B cell (primary cell): Measurements from ENCODE around the gene HS3ST3A1. TPM values are rescaled to one million over a fixed set of nuclear protein-coding genes. Genes with fewer than 3 reads are reported as not detected.

ENCODE experiments used
- ATAC-seq: fragments of 200-7000 bp; cut with Tn5 transposase; one replicate; pipeline ENCODE4 v1.10.0; 2021; ENCODE audit warnings: low read depth, mild to moderate bottlenecking, moderate number of reproducible peaks, moderate library complexity
- CTCF ChIA-PET: fragments of 350-600 bp; sonication (Branson Sonifier 250); formaldehyde crosslinking; loops from one replicate; lab custom pipeline; 2021; ENCODE audit warnings: antibody characterized with exemption, inconsistent platforms; lab: Charles Lee
- POLR2A ChIA-PET: fragments of 350-600 bp; sonication (Branson Sonifier 250); formaldehyde crosslinking; loops from one replicate; lab custom pipeline; 2021; ENCODE audit warnings: antibody characterized with exemption; lab: Charles Lee
- DNase-seq: peaks from one replicate; pipeline ENCODE4 v3.0.0; 2013
- H2AFZ ChIP-seq: 2 replicates; pipeline ENCODE4 v1.6.1; 2012; ENCODE audit warnings: mild to moderate bottlenecking, low read depth, low read length; ENCODE audit not compliant: insufficient read depth, poor library complexity, severe bottlenecking
- H3K27ac ChIP-seq, 2 donors: 1 replicate in 1 of 2; 2 replicates in 1 of 2; pipeline ENCODE4 v1.5.1; 2012 to 2013; ENCODE audit warnings: low read length in 2 of 2, mild to moderate bottlenecking in 2 of 2, moderate library complexity in 1 of 2
- H3K27me3 ChIP-seq, 4 experiments: fragments of 200-600 bp in 1 of 4; sonication (generic) in 1 of 4; replicated peaks in 1 of 4; 1 replicate in 2 of 4; 2 replicates in 2 of 4; pipeline versions ENCODE4 v1.6.1 to v1.7.0; 2013 to 2016; ENCODE audit warnings: low read length in 3 of 4, mild to moderate bottlenecking in 2 of 4, mixed read lengths in 1 of 4, moderate library complexity in 1 of 4; ENCODE audit not compliant: insufficient read depth in 4 of 4, control insufficient read depth in 3 of 4; ENCODE audit errors: control extremely low read depth in 1 of 4
- H3K36me3 ChIP-seq, 2 experiments: replicated peaks in 1 of 2; 1 replicate in 1 of 2; 2 replicates in 1 of 2; pipeline versions ENCODE4 v1.6.1 to v1.7.1; 2013; ENCODE audit warnings: low read length in 1 of 2; ENCODE audit not compliant: insufficient read depth in 2 of 2, control insufficient read depth in 1 of 2; ENCODE audit errors: control extremely low read depth in 1 of 2, extremely low read depth in 1 of 2
- H3K4me1 ChIP-seq, 2 donors: fragments of 200-600 bp in 1 of 2; sonication (generic) in 1 of 2; 1 replicate in 1 of 2; 2 replicates in 1 of 2; pipeline versions ENCODE4 v1.5.1 to v1.6.1; 2013 to 2017; ENCODE audit warnings: low read length in 2 of 2; ENCODE audit not compliant: control insufficient read depth in 2 of 2, insufficient read depth in 2 of 2
- H3K4me2 ChIP-seq: replicated peaks from 2 replicates; pipeline ENCODE3; 2012; ENCODE audit warnings: mild to moderate bottlenecking, low read depth, low read length; ENCODE audit not compliant: poor library complexity, severe bottlenecking
- H3K4me3 ChIP-seq, 5 experiments: fragments of 200-600 bp in 1 of 5; sonication (generic) in 1 of 5; 1 replicate in 3 of 5; 2 replicates in 2 of 5; pipeline versions ENCODE4 v1.5.1 to v1.7.0; 2011 to 2016; ENCODE audit warnings: low read length in 4 of 5, mild to moderate bottlenecking in 4 of 5, low read depth in 2 of 5, control low read depth in 1 of 5, moderate library complexity in 1 of 5; ENCODE audit not compliant: insufficient read depth in 1 of 5; ENCODE audit errors: control extremely low read depth in 1 of 5, extremely low read depth in 1 of 5
- H3K79me2 ChIP-seq: fragments of 200-600 bp; sonication (generic); one replicate; pipeline ENCODE4 v1.6.0; 2016; ENCODE audit warnings: low read length; ENCODE audit not compliant: control insufficient read depth, insufficient read depth
- H3K9ac ChIP-seq: fragments of 200-600 bp; sonication (generic); 2 replicates; pipeline ENCODE4 v1.6.1; 2017; ENCODE audit warnings: mild to moderate bottlenecking, low read length, moderate library complexity
- H3K9me3 ChIP-seq, 3 donors: one replicate each; pipeline versions ENCODE4 v1.6.1 to v1.7.1; 2013; ENCODE audit warnings: low read length in 2 of 3; ENCODE audit not compliant: control insufficient read depth in 2 of 3, insufficient read depth in 1 of 3; ENCODE audit errors: control extremely low read depth in 1 of 3
- H4K20me1 ChIP-seq: 2 replicates; pipeline ENCODE4 v1.6.0; 2012; ENCODE audit warnings: mild to moderate bottlenecking, low read length; ENCODE audit not compliant: insufficient read depth, control insufficient read depth, poor library complexity, severe bottlenecking
- H3K27ac Mint-ChIP-seq: one replicate; pipeline ENCODE4 v1.8.0; 2021; ENCODE audit warnings: mixed read lengths
- H3K27me3 Mint-ChIP-seq: one replicate; pipeline ENCODE4 v1.8.0; 2021; ENCODE audit warnings: mixed read lengths
- H3K4me1 Mint-ChIP-seq: one replicate; pipeline ENCODE4 v1.8.0; 2021; ENCODE audit warnings: mixed read lengths
- H3K4me3 Mint-ChIP-seq: one replicate; pipeline ENCODE4 v1.8.0; 2021; ENCODE audit warnings: mixed read lengths
- H3K9me3 Mint-ChIP-seq: one replicate; pipeline ENCODE4 v1.8.0; 2022; ENCODE audit warnings: mixed read lengths; ENCODE audit not compliant: insufficient read depth
- CTCF ChIP-seq: fragments of 200-600 bp; IDR thresholded peaks from one replicate; pipeline ENCODE4 v1.8.0; 2022; ENCODE audit warnings: antibody characterized with exemption, mild to moderate bottlenecking
- EZH2 ChIP-seq: IDR thresholded peaks from 2 replicates; pipeline ENCODE4 v1.6.1; 2012; ENCODE audit warnings: borderline replicate concordance, low read depth, mild to moderate bottlenecking, moderate library complexity, low read length; ENCODE audit not compliant: insufficient read depth, poor library complexity, severe bottlenecking
- WGBS: methylation state at CpG from one replicate; pipeline ENCODE4 v1.1.5; 2013; ENCODE audit warnings: missing lambda C conversion rate; ENCODE audit not compliant: insufficient coverage; 5-methylcytosine and 5-hydroxymethylcytosine counted together
- intact Hi-C: fragments of 100-400 bp; cut with micrococcal nuclease; formaldehyde crosslinking; loops from one replicate; pipeline ENCODE4 v1.10.0; 2022
- polyA plus RNA-seq: library from polyadenylated mRNA; depleted of rRNA; stranded (reverse); fragments of >200 nt; gene quantifications from 2 replicates; pipeline ENCODE4 v1.2.3, GENCODE V29; 2012
- total RNA-seq, 2 donors: library from RNA; stranded (reverse); fragments of 120-200 nt in 1 of 2; gene quantifications; 1 replicate in 1 of 2; 2 replicates in 1 of 2; pipeline versions ENCODE4 v1.2.3 to v1.2.4, GENCODE V29; 2013 to 2022

Gene HS3ST3A1
- total and polyA plus RNA-seq, 2 donors (not counting 1 experiment from before 2014, with no cell fraction given), result 0.17 to 0.75 TPM

DNA sequence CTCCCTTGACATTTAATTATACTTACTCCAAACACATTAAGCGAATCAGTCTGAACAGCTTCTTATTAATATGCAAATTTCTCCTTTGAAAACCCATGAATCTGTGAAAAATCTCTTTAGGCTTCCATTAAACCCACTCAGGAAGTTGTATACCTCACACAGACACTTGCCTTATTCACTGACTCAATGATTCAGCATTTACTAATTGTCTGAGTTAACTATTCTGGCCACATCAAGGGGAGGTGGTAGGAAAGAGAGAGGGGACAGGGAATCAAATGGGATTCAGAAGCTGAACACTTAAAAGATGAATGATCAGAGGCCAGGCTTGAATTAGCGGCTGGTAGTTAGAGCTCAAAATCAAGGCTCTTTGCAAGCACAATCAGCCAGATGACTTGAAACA is 70.0 kb downstream of the HS3ST3A1 start:
- H3K36me3 ChIP-seq, result no peaks in the 10 kb centered on the region
- no peaks in the 10 kb centered on the region for H3K27me3 ChIP-seq
- H3K27me3 Mint-ChIP-seq, result peaks cover 3% of the 10 kb centered on the region
- no peaks in the 10 kb centered on the region for H3K4me1 ChIP-seq
- no peak for DNase-seq
- no peak overlapping the region for H2AFZ ChIP-seq
- H3K27ac ChIP-seq, result no peak overlapping the region
- 94% methylated on average over 2 of the region's 2 CpGs for WGBS
- CTCF ChIA-PET, result no interaction called here
- no peak overlapping the region for H3K4me3 ChIP-seq
- no peaks in the 10 kb centered on the region for H3K9me3 Mint-ChIP-seq
- peaks cover 0 to 8% (median 0%) of the 10 kb centered on the region in 3 donors for H3K9me3 ChIP-seq
- POLR2A ChIA-PET, result no interaction called here
- no peak for ATAC-seq
- no peaks in the 10 kb centered on the region for H3K4me1 Mint-ChIP-seq
- H3K9ac ChIP-seq, result no peak overlapping the region
- H3K27ac Mint-ChIP-seq, result no peak overlapping the region
- no peaks in the 10 kb centered on the region for H3K79me2 ChIP-seq
- H3K4me2 ChIP-seq, result no peak overlapping the region
- H3K4me3 Mint-ChIP-seq, result no peak overlapping the region
- H4K20me1 ChIP-seq, result no peaks in the 10 kb centered on the region
- TF ChIP-seq CTCF (no peak), EZH2 (no peak)
- intact Hi-C loops, result no loop called here

GRCh38 chr17:13525876-13526275 is 75.9 kb downstream of the HS3ST3A1 start:
- H3K36me3 ChIP-seq, result no peaks in the 10 kb centered on the region
- ChIA-PET CTCF (no interaction called here), POLR2A (no interaction called here)
- Mint-ChIP-seq H3K27ac (no peak overlapping the region), H3K9me3 (no peaks in the 10 kb centered on the region), H3K27me3 (no peaks in the 10 kb centered on the region), H3K4me3 (no peak overlapping the region), H3K4me1 (no peaks in the 10 kb centered on the region)
- WGBS, result 50% methylated on average over 2 of the region's 3 CpGs
- no peaks in the 10 kb centered on the region for H3K4me1 ChIP-seq
- no peak overlapping the region for H3K27ac ChIP-seq
- no peaks in the 10 kb centered on the region for H4K20me1 ChIP-seq
- ATAC-seq (no peak), DNase-seq (no peak)
- TF ChIP-seq EZH2 (no peak), CTCF (no peak)
- H3K4me2 ChIP-seq, result no peak overlapping the region
- no peak overlapping the region for H3K4me3 ChIP-seq
- H3K27me3 ChIP-seq, result no peaks in the 10 kb centered on the region
- H3K79me2 ChIP-seq, result no peaks in the 10 kb centered on the region
- intact Hi-C loops, result no loop called here
- H2AFZ ChIP-seq, result no peak overlapping the region
- H3K9me3 ChIP-seq, result peaks cover 0 to 4% (median 0%) of the 10 kb centered on the region in 3 donors
- H3K9ac ChIP-seq, result no peak overlapping the region
